ENCODE measurements around the gene KRTAP2-4. TPM values are rescaled to one million over a fixed set of nuclear protein-coding genes. Genes with fewer than 3 reads are reported as not detected.
"Not testable (repeated sequence)": the region's sequence is repeated elsewhere in the genome, so short reads cannot be mapped to it uniquely, and the experiment has no call there.

KRTAP2-4 gene
- total and polyA plus RNA-seq, 2 of the 13 experiments (the other 11 are each of a cell fraction or from before 2014, with no cell fraction given): not detected

GRCh38 chr17:41059276-41060051, 6.2 kb downstream of the KRTAP2-4 start (continued):
- not testable (repeated sequence) for TF ChIP-seq FOXA1, SOX6 (IDR thresholded peaks at IDR 0.05)
- TF ChIP-seq FOXA1 (CRISPR knock-in tag; IDR thresholded peaks at IDR 0.05) (0 out of 2 replicates have a peak, but pooled peaks have one; percentile 60), HDAC2 (CRISPR knock-in tag; IDR thresholded peaks at IDR 0.05) (peak; percentile 65; the same call in 1 of the 2 replicates), SOX6 (CRISPR knock-in tag; IDR thresholded peaks at IDR 0.05) (peak; percentile 80), FOXP4 (CRISPR knock-in tag; IDR thresholded peaks at IDR 0.05) (peak; percentile 79), SAP130 (CRISPR knock-in tag; IDR thresholded peaks at IDR 0.05; ENCODE audit: low read depth) (peak; percentile 63), CEBPB (IDR thresholded peaks at IDR 0.05; ENCODE audit: borderline replicate concordance, low read depth, low read length) (peak; percentile 11; the same call in 1 of the 2 replicates), FOXA3 (CRISPR knock-in tag; IDR thresholded peaks at IDR 0.05) (peak; percentile 83), AHDC1 (CRISPR knock-in tag; IDR thresholded peaks at IDR 0.05; ENCODE audit: borderline replicate concordance) (peak; percentile 88; the same call in 1 of the 2 replicates), PITX1 (CRISPR knock-in tag; IDR thresholded peaks at IDR 0.05) (peak; percentile 82), ZGPAT (CRISPR knock-in tag; IDR thresholded peaks at IDR 0.05) (peak; percentile 88), KAT8 (CRISPR knock-in tag; IDR thresholded peaks at IDR 0.05) (peak; percentile 66), PHF5A (CRISPR knock-in tag; IDR thresholded peaks at IDR 0.05; ENCODE audit: low read depth, unreplicated experiment) (peak; percentile 35)

Data from HepG2 (cell line).